ENCODE data around the gene NIBAN1.
"Not testable (repeated sequence)": the region's sequence is repeated elsewhere in the genome, so short reads cannot be mapped to it uniquely, and the experiment has no call there.

DNA sequence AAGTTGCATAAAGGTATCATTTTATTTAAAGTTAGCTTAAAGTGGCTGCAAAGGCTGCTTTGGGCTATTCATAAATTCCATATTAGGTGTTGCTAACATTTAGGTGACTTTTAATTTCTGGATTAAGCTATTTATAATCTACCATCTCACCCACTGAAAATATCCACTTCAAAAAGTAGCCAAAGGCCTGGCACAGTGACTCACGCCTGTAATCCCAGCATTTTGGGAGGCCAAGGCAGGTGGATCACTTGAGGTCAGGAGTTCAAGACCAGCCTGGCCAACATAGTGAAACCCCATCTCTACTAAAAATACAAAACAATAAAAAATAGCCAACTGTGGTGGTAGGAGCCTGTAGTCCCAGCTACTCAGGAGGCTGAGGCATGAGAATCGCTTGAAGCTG lies 16.4 kb downstream of the NIBAN1 start:
- TF ChIP-seq, protein P1, sequence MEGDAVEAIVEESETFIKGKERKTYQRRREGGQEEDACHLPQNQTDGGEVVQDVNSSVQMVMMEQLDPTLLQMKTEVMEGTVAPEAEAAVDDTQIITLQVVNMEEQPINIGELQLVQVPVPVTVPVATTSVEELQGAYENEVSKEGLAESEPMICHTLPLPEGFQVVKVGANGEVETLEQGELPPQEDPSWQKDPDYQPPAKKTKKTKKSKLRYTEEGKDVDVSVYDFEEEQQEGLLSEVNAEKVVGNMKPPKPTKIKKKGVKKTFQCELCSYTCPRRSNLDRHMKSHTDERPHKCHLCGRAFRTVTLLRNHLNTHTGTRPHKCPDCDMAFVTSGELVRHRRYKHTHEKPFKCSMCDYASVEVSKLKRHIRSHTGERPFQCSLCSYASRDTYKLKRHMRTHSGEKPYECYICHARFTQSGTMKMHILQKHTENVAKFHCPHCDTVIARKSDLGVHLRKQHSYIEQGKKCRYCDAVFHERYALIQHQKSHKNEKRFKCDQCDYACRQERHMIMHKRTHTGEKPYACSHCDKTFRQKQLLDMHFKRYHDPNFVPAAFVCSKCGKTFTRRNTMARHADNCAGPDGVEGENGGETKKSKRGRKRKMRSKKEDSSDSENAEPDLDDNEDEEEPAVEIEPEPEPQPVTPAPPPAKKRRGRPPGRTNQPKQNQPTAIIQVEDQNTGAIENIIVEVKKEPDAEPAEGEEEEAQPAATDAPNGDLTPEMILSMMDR (conservative IDR thresholded peaks at IDR 0.05), result not testable (repeated sequence)
- not testable (repeated sequence) for TF ChIP-seq ZFX (IDR thresholded peaks at IDR 0.05)

Measured in C4-2B (cell line).